ENCODE data around the gene CDHR3. TPM values are rescaled to one million over a fixed set of nuclear protein-coding genes. Genes with fewer than 3 reads are reported as not detected.

Gene CDHR3
- total and polyA plus RNA-seq, 9 of the 15 experiments (the other 6 are each of a cell fraction or from before 2014, with no cell fraction given), result 0.03 to 0.66 (median 0.24) TPM; not detected in 1

GRCh38 chr7:105996860-105997737 is 34.0 kb downstream of the CDHR3 start:
- no TSS peak for BruUV-seq (replicated peaks)
- H3K4me3 ChIP-seq, result no peak overlapping the region
- intact Hi-C loops (cut with micrococcal nuclease) (no loop called here), in situ Hi-C loops (cut with MboI) (no loop called here)
- CTCF ChIA-PET (ENCODE audit: low intra/inter-chr PET ratio), result no interaction called here
- H3K4me1 ChIP-seq (replicated peaks in 1 of 2; ENCODE audit: control insufficient read depth in 2 of 2, insufficient read depth in 2 of 2, low read length in 2 of 2), result no peaks in the 10 kb centered on the region
- H4K20me1 ChIP-seq (replicated peaks; ENCODE audit: control insufficient read depth, insufficient read depth, low read length), result no peaks in the 10 kb centered on the region
- POLR2A ChIA-PET, result interaction anchor here (0.6 to 0.8 kb wide), 2 partner anchors 8 to 323 kb away, joined by 3 to 4 read pairs; no protein-coding TSS in a partner anchor
- no peaks in the 10 kb centered on the region for H3K9me1 ChIP-seq (ENCODE audit: control insufficient read depth, insufficient read depth, low read length)
- FAIRE-seq (no peak), ATAC-seq (no peak), DNase-seq (ENCODE audit: extremely low read depth in 1 of 4, low spot score in 3 of 4) (no peak)
- 2% methylated on average over 5 of the region's 5 CpGs for WGBS (ENCODE audit: insufficient coverage, low coverage, missing lambda C conversion rate)
- H3K27ac ChIP-seq (ENCODE audit: extremely low read depth, low read depth, low read length), result no peak overlapping the region
- no peak overlapping the region for H3K4me2 ChIP-seq (ENCODE audit: insufficient read depth, low read length)
- no peaks in the 10 kb centered on the region for H3K79me2 ChIP-seq (ENCODE audit: control insufficient read depth, insufficient read depth, low read length)
- no peak overlapping the region for H3K9ac ChIP-seq (ENCODE audit: insufficient read depth in 1 of 2, low read depth in 2 of 2, low read length in 2 of 2)
- H3K27me3 ChIP-seq (ENCODE audit: control insufficient read depth in 2 of 2, insufficient read depth in 2 of 2, low read length in 2 of 2), result peaks cover 20 to 60% of the 10 kb centered on the region in 2 experiments
- no peaks in the 10 kb centered on the region for H3K36me3 ChIP-seq (ENCODE audit: control insufficient read depth, insufficient read depth, low read length)
- H3K9me3 ChIP-seq (replicated peaks; ENCODE audit: control insufficient read depth, insufficient read depth, low read depth, low read length), result no peaks in the 10 kb centered on the region
- H2AFZ ChIP-seq (ENCODE audit: low read depth, low read length), result no peak overlapping the region
- TF ChIP-seq CCAR2 (IDR thresholded peaks at IDR 0.05; ENCODE audit: low read depth, low read length) (no peak), BRF1 (IDR thresholded peaks at IDR 0.05; ENCODE audit: borderline replicate concordance, extremely low read depth, insufficient read length) (no peak), ZNF507 (tag; conservative IDR thresholded peaks at IDR 0.05) (no peak), ZNF354B (CRISPR knock-in tag; IDR thresholded peaks at IDR 0.05) (no peak), ID3 (CRISPR knock-in tag; IDR thresholded peaks at IDR 0.05) (no peak), ID3 (tag; IDR thresholded peaks at IDR 0.05) (no peak), POLR2H (tag; IDR thresholded peaks at IDR 0.05; ENCODE audit: low read depth) (no peak), MCM2 (IDR thresholded peaks at IDR 0.05; ENCODE audit: low read depth) (no peak), ZNF274 (IDR thresholded peaks at IDR 0.05; ENCODE audit: borderline replicate concordance, low read depth, low read length) (no peak), LCOR (CRISPR knock-in tag; IDR thresholded peaks at IDR 0.05) (no peak)

Data from K562 (cell line).